HG02840 (cell line): Measurements from ENCODE around the gene OTX1.
"Not testable (repeated sequence)": the region's sequence is repeated elsewhere in the genome, so short reads cannot be mapped to it uniquely, and the experiment has no call there.

Experiments used
- ATAC-seq: cut with Tn5 transposase; IDR thresholded peaks from one replicate; pipeline ENCODE4 v1.9.1; 2021; ENCODE audit warnings: mild to moderate bottlenecking, moderate library complexity, moderate number of reproducible peaks; ENCODE audit not compliant: unreplicated experiment, low FRiP score

Gene OTX1

DNA sequence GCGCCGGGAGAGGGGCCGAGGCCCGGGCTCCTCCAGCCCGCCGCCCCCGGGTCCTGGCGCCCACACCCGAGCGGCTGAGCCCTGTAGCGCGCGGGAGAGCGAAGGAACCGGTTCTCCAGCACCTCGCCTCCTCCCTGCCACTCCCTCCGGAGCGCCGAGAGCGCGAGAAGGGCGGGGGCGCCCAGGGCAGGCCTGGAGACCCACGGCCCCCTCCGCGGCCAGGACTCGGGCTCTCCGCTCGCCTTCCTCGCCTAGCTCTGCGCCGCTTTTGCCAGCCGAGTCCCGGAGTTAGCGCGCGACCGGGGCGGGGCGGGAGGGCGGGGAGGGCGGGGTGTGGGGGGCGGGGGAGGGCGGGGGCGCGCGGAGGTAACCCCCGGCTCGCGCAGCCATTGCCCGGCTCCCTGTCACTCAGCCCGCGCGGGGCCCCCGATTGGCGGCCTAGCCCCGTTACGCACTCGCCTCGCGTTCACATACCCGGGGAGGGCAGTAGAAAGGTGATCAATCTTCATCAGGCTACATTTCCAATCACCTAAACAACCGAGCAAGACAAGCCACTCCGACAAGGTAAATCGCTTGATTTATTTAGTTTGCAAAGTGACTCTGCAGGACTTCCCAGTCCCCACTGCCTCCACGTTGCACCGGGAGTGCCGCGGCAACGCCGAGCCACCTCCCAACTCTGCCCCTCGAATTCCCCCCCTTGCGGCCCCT, at the start of gene OTX1:
TSS of gene OTX1 (plus strand) at position 497 of the 708 bp plus-strand sequence. CDS start 2,161 bp downstream, outside the sequence.
- peak; percentile 83 for ATAC-seq

GRCh38 chr2:63001576-63001975, 49.1 kb upstream of the OTX1 start:
- no peak for ATAC-seq

DNA sequence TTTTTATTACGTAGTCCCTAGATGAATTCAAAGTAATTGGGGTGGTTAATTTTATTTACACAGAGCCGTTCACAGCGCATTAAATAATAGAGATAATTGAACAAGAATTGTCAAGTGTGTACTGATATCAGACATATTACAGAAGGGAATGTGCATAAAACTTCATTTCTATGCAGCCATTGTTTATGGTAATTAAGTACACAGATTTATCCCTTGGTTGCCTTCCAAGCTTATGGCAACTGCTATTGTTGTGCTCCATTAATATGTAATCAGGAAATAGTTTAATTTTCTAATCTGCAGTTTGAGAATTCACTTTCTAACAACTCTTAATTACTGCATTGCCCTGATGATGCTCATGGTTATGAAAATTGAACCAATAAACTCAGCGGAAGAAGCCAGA, 47.3 kb upstream of the OTX1 start:
- ATAC-seq = no peak

GRCh38 chr2:63007813-63008458, 42.7 kb upstream of the OTX1 start:
- ATAC-seq = no peak

GRCh38 chr2:63008838-63009237, 41.8 kb upstream of the OTX1 start:
- ATAC-seq = no peak

DNA sequence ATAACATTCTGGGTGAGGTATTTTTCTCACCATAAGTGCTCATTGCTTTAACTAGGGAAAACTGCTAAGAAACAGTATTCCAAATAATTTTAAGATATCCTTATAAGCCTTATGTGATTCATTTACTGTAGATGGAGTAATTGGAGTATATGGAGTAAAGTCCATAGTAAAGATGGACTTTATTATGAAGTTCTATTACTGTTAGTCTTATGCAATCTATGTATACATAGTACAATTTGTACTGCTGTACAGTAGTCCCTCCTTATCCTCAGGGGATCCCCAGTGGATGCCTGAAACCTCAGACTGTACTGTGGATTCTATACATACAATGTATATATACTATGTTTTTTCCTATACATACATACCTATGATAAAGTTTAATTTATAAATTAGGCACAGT, 41.1 kb upstream of the OTX1 start:
- no peak for ATAC-seq

DNA sequence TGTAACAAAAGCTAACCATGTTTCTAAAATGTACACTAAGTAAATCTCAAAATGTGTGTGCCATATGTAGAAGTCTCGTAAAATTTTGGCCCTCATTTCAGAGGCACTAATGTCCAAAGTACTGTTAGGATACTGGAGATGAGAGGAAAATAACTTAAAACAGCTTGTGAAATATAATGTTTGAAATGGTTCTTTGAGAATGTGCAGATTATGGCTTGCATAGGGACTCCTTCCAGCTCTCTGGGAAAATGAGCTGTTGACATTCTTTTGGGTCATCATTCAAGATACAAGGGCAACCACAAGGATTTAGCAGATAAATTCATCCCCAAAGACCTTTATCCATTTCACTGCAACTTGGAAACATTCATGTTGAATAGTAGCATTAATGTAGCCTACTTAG, 38.1 kb upstream of the OTX1 start:
- ATAC-seq = no peak

DNA sequence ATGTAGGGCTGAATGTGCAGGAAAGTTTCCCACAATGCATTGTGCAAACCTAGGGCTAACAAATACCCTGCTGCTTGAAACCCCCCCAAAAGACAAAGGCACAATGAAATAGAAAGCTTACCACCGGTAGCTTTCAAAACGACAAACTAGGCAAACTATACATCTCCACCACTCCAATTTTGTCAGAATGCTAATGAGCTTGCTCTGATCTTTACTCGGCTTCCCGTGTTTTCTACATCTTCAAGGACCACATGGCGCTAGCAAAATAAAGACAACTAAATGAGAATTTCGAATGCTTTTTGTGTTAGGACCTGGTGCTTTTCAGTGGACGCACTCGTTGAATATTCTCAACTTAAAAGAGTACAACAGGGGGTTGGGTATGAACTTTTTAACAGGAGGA, 37.2 kb upstream of the OTX1 start:
- no peak for ATAC-seq

- no peak for ATAC-seq
These were observed 35.2 kb upstream of the OTX1 start for GRCh38 chr2:63015389-63015788.

DNA sequence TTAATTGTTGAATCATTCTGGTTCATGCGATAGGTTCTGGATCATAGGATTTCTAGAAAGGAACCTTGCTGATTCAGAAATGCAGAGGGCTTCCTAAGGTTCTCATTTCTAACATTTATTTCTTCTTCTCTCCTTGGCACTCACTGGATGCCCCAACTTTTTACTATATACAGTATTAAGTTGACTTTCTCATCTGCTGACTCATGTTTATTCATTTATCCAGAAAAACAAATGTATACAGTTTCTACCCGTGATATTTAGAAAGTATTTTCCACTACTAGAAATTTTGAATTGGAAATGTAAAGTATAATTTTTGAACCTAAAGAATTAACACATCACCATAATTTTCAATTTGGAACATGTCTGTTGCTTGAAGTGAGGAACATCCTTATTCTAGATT, 32.2 kb upstream of the OTX1 start:
- ATAC-seq = no peak

DNA sequence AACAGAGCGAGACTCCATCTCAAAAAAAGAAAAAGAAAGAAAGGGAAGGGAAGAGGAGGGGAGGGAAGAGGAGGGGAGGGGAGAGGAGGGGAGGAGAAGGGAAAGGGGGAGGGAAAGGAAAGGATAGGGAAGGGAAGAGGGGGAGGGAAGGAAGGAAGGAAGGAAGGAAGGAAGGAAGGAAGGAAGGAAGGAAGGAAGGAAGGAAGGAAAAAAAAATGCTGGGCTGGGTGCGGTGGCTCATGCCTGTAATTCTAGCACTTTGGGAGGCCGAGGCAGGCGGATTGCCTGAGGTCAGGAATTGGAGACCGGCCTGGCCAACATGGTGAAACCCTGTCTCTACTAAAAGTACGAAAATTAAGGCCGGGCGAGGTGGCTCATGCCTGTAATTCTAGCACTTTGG, 30.9 kb upstream of the OTX1 start:
- not testable (repeated sequence) for ATAC-seq

- ATAC-seq = no peak
These were observed 27.2 kb upstream of the OTX1 start for GRCh38 chr2:63023444-63023843.

DNA sequence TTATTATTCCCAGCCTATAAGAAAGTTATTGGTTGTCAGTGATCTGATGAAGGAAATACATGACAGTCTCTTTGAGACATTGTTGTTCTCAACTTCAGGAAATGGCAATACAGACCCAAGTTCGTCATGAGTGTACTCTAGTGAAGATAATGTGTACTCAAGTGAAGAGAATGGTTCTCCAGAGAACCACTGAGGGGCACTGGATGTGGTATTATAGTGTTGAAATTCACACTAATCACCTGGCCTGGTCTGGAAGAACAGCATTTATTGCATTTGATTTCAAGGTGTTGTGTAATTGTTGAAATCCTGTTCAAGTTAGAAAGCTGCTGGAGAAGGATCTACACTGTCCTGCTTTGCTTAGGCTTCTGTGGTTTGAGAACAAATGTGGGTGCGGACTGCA, 23.4 kb upstream of the OTX1 start:
- ATAC-seq = no peak

- no peak for ATAC-seq
These were observed 21.6 kb upstream of the OTX1 start for GRCh38 chr2:63029058-63029457.

GRCh38 chr2:63034526-63034925, 16.1 kb upstream of the OTX1 start:
- no peak for ATAC-seq

DNA sequence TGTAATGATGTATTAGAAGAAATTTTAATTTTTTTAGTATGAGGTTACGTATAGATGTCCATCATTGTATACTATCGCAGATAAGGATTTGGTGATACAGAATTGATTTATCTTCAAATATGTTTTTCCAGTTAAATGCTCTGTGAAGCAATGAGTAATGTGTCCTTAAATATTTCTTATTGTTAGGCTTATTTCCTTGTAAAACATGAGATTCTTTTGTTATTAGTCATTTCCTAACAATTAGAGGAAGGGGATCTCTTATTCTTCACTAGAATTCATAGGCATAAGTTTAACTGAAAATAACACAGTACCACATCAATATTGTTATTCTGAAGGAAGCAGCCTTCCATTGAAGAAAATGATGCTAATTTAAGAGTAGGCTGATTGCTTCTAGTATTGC, 15.5 kb upstream of the OTX1 start:
- ATAC-seq = no peak

- no peak for ATAC-seq
These were observed 15.0 kb upstream of the OTX1 start for GRCh38 chr2:63035660-63036059.

DNA sequence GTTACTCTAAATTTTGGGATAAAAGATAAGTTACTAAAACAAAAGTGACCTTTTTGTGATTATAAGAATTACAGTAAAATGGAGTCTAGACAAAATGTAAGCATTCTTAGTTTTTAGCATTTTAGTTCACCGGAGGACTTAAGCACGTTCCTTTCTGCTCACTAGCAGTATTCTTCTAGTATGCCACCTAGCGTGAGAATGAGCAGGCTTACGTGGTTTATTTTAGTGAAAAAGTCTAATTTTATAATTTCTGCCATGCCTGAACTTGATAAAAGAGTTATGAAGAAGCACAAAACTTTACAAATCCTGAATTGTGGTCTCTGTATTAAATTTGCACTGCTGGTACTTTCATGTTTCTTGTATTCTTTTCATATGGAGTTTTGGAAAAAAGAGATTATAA, 12.6 kb upstream of the OTX1 start:
- no peak for ATAC-seq

DNA sequence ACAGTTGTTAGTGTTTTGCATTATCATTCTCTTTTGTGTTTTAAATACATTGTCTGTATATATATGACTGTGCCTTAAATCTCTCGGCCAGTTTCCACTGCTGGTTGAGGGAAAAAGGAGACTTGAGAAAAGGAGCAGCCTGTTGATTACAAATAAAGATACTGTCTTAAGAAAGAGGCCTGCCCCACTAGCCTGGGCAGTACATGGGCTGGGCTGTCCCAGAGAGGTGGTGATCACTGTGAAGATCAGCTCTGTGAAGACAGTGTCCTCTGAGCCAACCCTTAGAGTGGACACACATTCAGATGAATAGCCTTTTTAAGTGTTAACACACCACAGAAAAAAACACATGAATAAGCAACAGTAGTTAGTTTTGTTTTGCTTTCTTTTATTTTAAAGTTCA, 10.0 kb upstream of the OTX1 start:
- ATAC-seq = no peak

DNA sequence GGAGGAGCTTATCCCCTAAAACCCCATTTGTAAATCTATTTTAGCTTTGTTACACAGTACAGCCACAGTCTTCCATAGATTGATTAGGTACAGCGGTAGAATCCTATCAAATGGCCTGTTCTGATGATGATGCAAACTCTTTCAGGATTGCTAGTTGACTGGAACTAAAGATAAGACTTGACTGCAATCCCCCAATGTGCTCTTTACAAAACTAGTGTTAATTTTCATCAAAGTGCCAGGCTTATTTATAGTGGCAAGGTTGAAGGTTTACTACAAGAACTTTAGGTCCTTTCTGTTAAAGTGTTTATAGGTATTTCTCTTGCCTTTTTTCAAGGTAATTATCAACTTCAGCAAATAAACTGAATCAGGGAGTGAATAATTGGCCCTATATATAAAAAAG, 9.0 kb upstream of the OTX1 start:
- ATAC-seq = no peak

DNA sequence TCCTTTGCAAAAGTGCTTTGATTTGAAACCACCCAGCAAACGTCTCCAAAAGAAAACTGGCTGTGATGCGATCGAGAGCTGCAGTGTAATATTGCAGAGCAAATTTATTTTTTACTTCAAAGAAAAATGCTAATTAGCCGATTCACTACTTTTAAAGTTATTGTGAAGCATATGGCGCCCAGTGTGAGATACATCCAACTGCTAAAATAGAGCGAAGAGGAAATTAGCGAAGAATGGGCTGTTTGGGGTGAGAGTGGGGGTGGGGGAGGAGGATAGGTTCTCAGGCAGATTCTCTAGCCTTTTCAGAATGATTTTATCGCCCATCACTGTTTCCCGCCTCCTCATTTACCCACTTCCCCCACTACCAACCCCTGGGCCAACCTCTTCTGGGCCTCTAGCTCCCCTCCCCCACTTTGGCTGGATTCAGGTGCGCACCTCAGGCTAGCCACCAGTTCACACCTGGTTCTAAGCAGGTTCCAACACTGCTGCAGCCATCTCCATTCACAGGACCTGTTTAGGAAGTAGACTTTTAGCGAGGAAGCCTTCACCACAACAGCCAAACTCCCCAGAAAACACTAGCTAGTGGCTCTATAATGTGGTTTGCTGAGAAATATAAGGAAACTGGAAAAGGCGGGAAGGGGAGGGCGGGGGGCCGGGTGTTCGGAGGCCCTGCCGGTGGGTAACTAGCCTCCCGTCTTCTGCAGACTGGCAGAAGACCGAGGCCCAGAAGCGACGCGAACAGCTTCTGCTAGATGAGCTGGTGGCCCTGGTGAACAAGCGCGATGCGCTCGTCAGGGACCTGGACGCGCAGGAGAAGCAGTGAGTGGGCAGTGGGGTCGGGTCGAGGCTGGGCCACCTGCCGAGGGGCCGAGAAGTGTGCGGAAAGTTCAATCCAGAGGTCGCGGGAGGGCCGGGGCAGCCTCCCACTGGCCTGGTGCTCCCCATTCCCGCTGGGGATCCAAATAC, 6.0 kb upstream of the OTX1 start:
- no peak for ATAC-seq
